Karpas-422 (cell line): ENCODE results near the gene SMPD3. TPM values are rescaled to one million over a fixed set of nuclear protein-coding genes. Genes with fewer than 3 reads are reported as not detected.

Source experiments
- DNase-seq: peaks from one replicate; pipeline ENCODE4 v3.0.0-alpha.2; 2015
- H2AFZ ChIP-seq: fragments of 200-600 bp; sonication (generic); 2 replicates; pipeline ENCODE4 v1.6.1; 2014; ENCODE audit warnings: antibody characterized with exemption, low read length, mixed read lengths
- H3K27ac ChIP-seq: fragments of 200-600 bp; sonication (generic); 2 replicates; pipeline ENCODE4 v1.5.1; 2014; ENCODE audit warnings: mild to moderate bottlenecking, low read length, moderate library complexity
- H3K27me3 ChIP-seq: fragments of 200-600 bp; sonication (generic); 2 replicates; pipeline ENCODE4 v1.6.1; 2014; ENCODE audit warnings: low read length, mixed read lengths
- H3K36me3 ChIP-seq: fragments of 200-600 bp; sonication (generic); 2 replicates; pipeline ENCODE4 v1.6.1; 2014; ENCODE audit warnings: low read length, mixed read lengths; ENCODE audit not compliant: insufficient read depth
- H3K4me1 ChIP-seq: fragments of 200-600 bp; sonication (generic); 2 replicates; pipeline ENCODE4 v1.6.1; 2014; ENCODE audit warnings: mild to moderate bottlenecking, low read length, mixed read lengths
- H3K4me2 ChIP-seq: fragments of 200-600 bp; sonication (generic); 2 replicates; pipeline ENCODE4 v1.6.1; 2014; ENCODE audit warnings: low read length, low read depth, mild to moderate bottlenecking; ENCODE audit not compliant: poor library complexity, severe bottlenecking
- H3K4me3 ChIP-seq: fragments of 200-600 bp; sonication (generic); 2 replicates; pipeline ENCODE4 v1.5.1; 2014; ENCODE audit warnings: mild to moderate bottlenecking, antibody characterized with exemption, low read length, mixed read lengths
- H3K79me2 ChIP-seq: fragments of 200-600 bp; sonication (generic); 2 replicates; pipeline ENCODE4 v1.6.1; 2014; ENCODE audit warnings: mild to moderate bottlenecking, low read length, mixed read lengths
- H3K9ac ChIP-seq: fragments of 200-600 bp; sonication (generic); 2 replicates; pipeline ENCODE4 v1.6.0; 2014; ENCODE audit warnings: low read length
- H3K9me2 ChIP-seq: fragments of 200-600 bp; sonication (generic), shearing (Covaris generic); replicated peaks from 2 replicates; pipeline ENCODE4 v1.6.0; 2014; ENCODE audit warnings: mild to moderate bottlenecking, low read length, moderate library complexity; ENCODE audit not compliant: insufficient read depth
- H3K9me3 ChIP-seq: fragments of 300-700, 200-600 bp; sonication (generic); 2 replicates; pipeline ENCODE4 v1.6.1; 2014; ENCODE audit warnings: low read length, mixed read lengths
- H4K20me1 ChIP-seq: fragments of 200-600 bp; sonication (generic); 2 replicates; pipeline ENCODE4 v1.6.1; 2014; ENCODE audit warnings: mild to moderate bottlenecking, antibody characterized with exemption, low read length, low read depth; ENCODE audit not compliant: insufficient read depth
- total RNA-seq: library from RNA; depleted of rRNA; stranded (reverse); fragments of >200 nt; shearing (Covaris generic); gene quantifications from 2 replicates; pipeline ENCODE4 v1.2.3, GENCODE V29; 2014; ENCODE audit warnings: low replicate concordance

SMPD3 gene
- total RNA-seq, 1 experiment from 2014 or later: 5.0 TPM

GRCh38 chr16:68374246-68374805, 74.0 kb downstream of the SMPD3 start:
- no peaks in the 10 kb centered on the region for H3K79me2 ChIP-seq

GRCh38 chr16:68373528-68374245, 74.6 kb downstream of the SMPD3 start:
- no peak overlapping the region for H3K9ac ChIP-seq

More at GRCh38 chr16:68374246-68374805, 74.0 kb downstream of the SMPD3 start:
- DNase-seq: no peak
- Histone ChIP-seq H3K9me2 (no peaks in the 10 kb centered on the region), H3K27me3 (no peaks in the 10 kb centered on the region), H3K36me3 (no peaks in the 10 kb centered on the region), H3K4me2 (no peak overlapping the region), H2AFZ (no peak overlapping the region), H3K27ac (no peak overlapping the region), H3K9me3 (no peaks in the 10 kb centered on the region), H3K4me1 (peaks cover 50% of the 10 kb centered on the region), H4K20me1 (no peaks in the 10 kb centered on the region), H3K9ac (no peak overlapping the region), H3K4me3 (no peak overlapping the region)

GRCh38 chr16:68372806-68373205, 75.5 kb downstream of the SMPD3 start:
- no peak for DNase-seq
- Histone ChIP-seq H3K9ac (no peak overlapping the region), H3K4me2 (no peak overlapping the region), H3K4me3 (no peak overlapping the region), H3K4me1 (peaks cover 50% of the 10 kb centered on the region), H3K27ac (no peak overlapping the region), H2AFZ (no peak overlapping the region), H3K36me3 (no peaks in the 10 kb centered on the region), H3K9me2 (no peaks in the 10 kb centered on the region), H3K27me3 (no peaks in the 10 kb centered on the region), H4K20me1 (no peaks in the 10 kb centered on the region), H3K9me3 (no peaks in the 10 kb centered on the region), H3K79me2 (no peaks in the 10 kb centered on the region)

More at GRCh38 chr16:68373528-68374245, 74.6 kb downstream of the SMPD3 start:
- Histone ChIP-seq H3K27ac (no peak overlapping the region), H3K9me3 (no peaks in the 10 kb centered on the region), H3K9me2 (no peaks in the 10 kb centered on the region), H3K27me3 (no peaks in the 10 kb centered on the region), H3K36me3 (no peaks in the 10 kb centered on the region), H3K4me2 (no peak overlapping the region), H4K20me1 (no peaks in the 10 kb centered on the region), H3K4me3 (no peak overlapping the region), H3K4me1 (peaks cover 50% of the 10 kb centered on the region), H2AFZ (no peak overlapping the region), H3K79me2 (no peaks in the 10 kb centered on the region)
- DNase-seq: no peak

- no peak overlapping the region for H3K4me2 ChIP-seq
- H3K27ac ChIP-seq: no peak overlapping the region
- H3K79me2 ChIP-seq: no peaks in the 10 kb centered on the region
- no peak overlapping the region for H2AFZ ChIP-seq
- no peak overlapping the region for H3K4me3 ChIP-seq
- H3K36me3 ChIP-seq: no peaks in the 10 kb centered on the region
- no peaks in the 10 kb centered on the region for H4K20me1 ChIP-seq
- H3K9me2 ChIP-seq: no peaks in the 10 kb centered on the region
- no peak overlapping the region for H3K9ac ChIP-seq
- H3K9me3 ChIP-seq: no peaks in the 10 kb centered on the region
- no peaks in the 10 kb centered on the region for H3K27me3 ChIP-seq
- H3K4me1 ChIP-seq: peaks cover 47% of the 10 kb centered on the region
- no peak for DNase-seq
These were observed 76.0 kb downstream of the SMPD3 start for GRCh38 chr16:68372381-68372720.

- Histone ChIP-seq H3K36me3 (no peaks in the 10 kb centered on the region), H4K20me1 (no peaks in the 10 kb centered on the region), H3K27ac (no peak overlapping the region), H3K9ac (no peak overlapping the region), H2AFZ (no peak overlapping the region), H3K79me2 (no peaks in the 10 kb centered on the region), H3K4me1 (peaks cover 42% of the 10 kb centered on the region), H3K4me3 (no peak overlapping the region), H3K4me2 (no peak overlapping the region), H3K9me2 (no peaks in the 10 kb centered on the region), H3K27me3 (no peaks in the 10 kb centered on the region), H3K9me3 (no peaks in the 10 kb centered on the region)
- DNase-seq: no peak
These were observed 76.5 kb downstream of the SMPD3 start for GRCh38 chr16:68371706-68372380.

GRCh38 chr16:68371276-68371651, 77.0 kb downstream of the SMPD3 start:
- no peak overlapping the region for H3K27ac ChIP-seq
- H3K4me1 ChIP-seq: peaks cover 37% of the 10 kb centered on the region
- H3K9me2 ChIP-seq: no peaks in the 10 kb centered on the region
- no peaks in the 10 kb centered on the region; the same call in 1 of the 2 replicates for H4K20me1 ChIP-seq
- no peak overlapping the region for H3K4me3 ChIP-seq
- no peaks in the 10 kb centered on the region for H3K9me3 ChIP-seq
- H2AFZ ChIP-seq: no peak overlapping the region
- no peaks in the 10 kb centered on the region for H3K27me3 ChIP-seq
- no peaks in the 10 kb centered on the region for H3K79me2 ChIP-seq
- no peak for DNase-seq
- no peak overlapping the region for H3K4me2 ChIP-seq
- no peak overlapping the region for H3K9ac ChIP-seq
- H3K36me3 ChIP-seq: no peaks in the 10 kb centered on the region

GRCh38 chr16:68370581-68371275, 77.6 kb downstream of the SMPD3 start:
- H3K27me3 ChIP-seq: no peaks in the 10 kb centered on the region
- DNase-seq: no peak
- H3K9me3 ChIP-seq: no peaks in the 10 kb centered on the region
- H3K9me2 ChIP-seq: no peaks in the 10 kb centered on the region
- no peaks in the 10 kb centered on the region for H3K36me3 ChIP-seq
- H3K4me2 ChIP-seq: no peak overlapping the region
- H3K27ac ChIP-seq: no peak overlapping the region
- no peaks in the 10 kb centered on the region; the same call in 1 of the 2 replicates for H4K20me1 ChIP-seq
- no peak overlapping the region for H3K9ac ChIP-seq
- H3K4me3 ChIP-seq: no peak overlapping the region
- no peaks in the 10 kb centered on the region for H3K79me2 ChIP-seq
- peaks cover 38% of the 10 kb centered on the region for H3K4me1 ChIP-seq
- H2AFZ ChIP-seq: no peak overlapping the region
